IPS-20b (cell line): ENCODE measurements around the gene LRCH1.

Source experiments
- H3K27ac ChIP-seq: one replicate; pipeline ENCODE4 v1.5.1; 2013; ENCODE audit warnings: low read length
- H3K27me3 ChIP-seq: 2 replicates; pipeline ENCODE4 v1.6.1; 2013; ENCODE audit warnings: mild to moderate bottlenecking, low read length, inconsistent platforms; ENCODE audit not compliant: insufficient read depth
- H3K36me3 ChIP-seq: 2 replicates; pipeline ENCODE4 v1.6.1; 2013; ENCODE audit warnings: low read depth, mild to moderate bottlenecking, inconsistent platforms, low read length, moderate library complexity; ENCODE audit not compliant: insufficient read depth
- H3K4me1 ChIP-seq: 2 replicates; pipeline ENCODE4 v1.6.1; 2013; ENCODE audit warnings: mild to moderate bottlenecking, control low read depth, inconsistent platforms, low read length, moderate library complexity; ENCODE audit not compliant: insufficient read depth
- H3K4me3 ChIP-seq: 2 replicates; pipeline ENCODE4 v1.5.1; 2013; ENCODE audit warnings: mild to moderate bottlenecking, low read length, inconsistent platforms
- H3K9ac ChIP-seq: 2 replicates; pipeline ENCODE4 v1.6.1; 2013; ENCODE audit warnings: low read depth, mild to moderate bottlenecking, inconsistent platforms, low read length, moderate library complexity
- H3K9me3 ChIP-seq: 2 replicates; pipeline ENCODE4 v1.6.1; 2013; ENCODE audit warnings: mild to moderate bottlenecking, low read depth, low read length, inconsistent platforms; ENCODE audit not compliant: insufficient read depth

LRCH1 gene

DNA sequence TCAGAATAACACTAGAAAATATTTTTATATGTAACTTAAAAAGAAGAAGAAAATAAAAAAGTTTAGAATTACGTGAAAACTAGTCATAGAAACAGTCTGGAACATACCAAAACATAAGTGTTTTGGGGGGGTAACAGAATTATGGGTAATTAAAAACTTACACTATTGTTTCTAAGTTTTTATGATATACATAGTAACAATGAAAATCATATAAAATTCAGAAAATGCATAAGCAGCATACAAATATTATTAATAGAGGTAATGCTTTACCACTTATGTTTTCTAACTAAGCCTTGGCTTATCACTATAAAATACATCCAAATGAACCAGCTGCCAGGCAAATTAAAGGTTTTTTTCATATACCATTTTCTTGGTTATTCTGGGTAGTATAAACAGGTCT is 229.1 kb downstream of the LRCH1 start:
- H3K36me3 ChIP-seq = peaks cover 92% of the 10 kb centered on the region
- H3K9ac ChIP-seq = no peak overlapping the region
- no peaks in the 10 kb centered on the region for H3K4me1 ChIP-seq
- no peak overlapping the region for H3K27ac ChIP-seq
- H3K27me3 ChIP-seq = no peaks in the 10 kb centered on the region
- H3K9me3 ChIP-seq = no peaks in the 10 kb centered on the region
- H3K4me3 ChIP-seq = no peak overlapping the region

DNA sequence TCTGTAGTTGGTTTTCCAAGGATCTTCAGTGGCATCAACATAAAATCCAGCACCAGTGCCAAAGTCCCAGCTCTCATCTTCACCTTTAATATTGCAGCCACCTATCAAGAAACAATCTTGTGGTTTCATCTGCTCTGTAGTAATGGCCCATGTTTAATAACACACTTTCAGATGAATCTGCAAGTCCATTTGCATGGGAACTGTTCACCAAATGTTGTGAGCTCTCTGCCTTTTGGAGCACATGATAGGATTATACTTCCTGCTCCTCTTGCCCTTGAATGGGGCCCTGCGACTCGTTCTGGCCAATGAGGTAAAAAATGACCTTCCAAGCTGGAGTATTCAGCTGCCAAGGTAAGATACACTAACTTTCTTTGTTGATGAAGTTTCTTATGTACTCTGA is 229.7 kb downstream of the LRCH1 start:
- no peak overlapping the region for H3K9ac ChIP-seq
- no peak overlapping the region for H3K4me3 ChIP-seq
- H3K36me3 ChIP-seq = peaks cover 91% of the 10 kb centered on the region
- no peaks in the 10 kb centered on the region for H3K9me3 ChIP-seq
- H3K27ac ChIP-seq = no peak overlapping the region
- no peaks in the 10 kb centered on the region for H3K27me3 ChIP-seq
- H3K4me1 ChIP-seq = no peaks in the 10 kb centered on the region

DNA sequence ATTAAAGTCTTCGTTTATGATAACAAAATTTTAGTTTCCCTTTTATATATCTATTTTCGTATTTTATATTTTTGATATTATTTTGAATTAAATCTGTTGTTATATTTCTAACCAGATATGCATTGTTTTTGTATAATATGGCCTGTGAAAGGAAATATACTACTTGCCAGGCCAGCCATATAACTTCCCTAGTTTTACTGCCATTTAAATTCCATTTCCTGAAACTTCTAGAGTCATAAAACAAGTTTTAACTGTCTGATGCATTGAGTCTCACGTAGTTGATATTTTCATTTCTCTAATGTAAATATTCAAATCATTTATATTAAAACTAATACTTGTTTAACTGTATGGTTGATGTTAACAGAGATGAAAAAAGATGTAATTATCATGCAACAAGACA is 230.5 kb downstream of the LRCH1 start:
- H3K9me3 ChIP-seq = no peaks in the 10 kb centered on the region
- no peak overlapping the region for H3K4me3 ChIP-seq
- no peaks in the 10 kb centered on the region for H3K27me3 ChIP-seq
- H3K9ac ChIP-seq = no peak overlapping the region
- no peak overlapping the region for H3K27ac ChIP-seq
- no peaks in the 10 kb centered on the region for H3K4me1 ChIP-seq
- peaks cover 91% of the 10 kb centered on the region for H3K36me3 ChIP-seq

DNA sequence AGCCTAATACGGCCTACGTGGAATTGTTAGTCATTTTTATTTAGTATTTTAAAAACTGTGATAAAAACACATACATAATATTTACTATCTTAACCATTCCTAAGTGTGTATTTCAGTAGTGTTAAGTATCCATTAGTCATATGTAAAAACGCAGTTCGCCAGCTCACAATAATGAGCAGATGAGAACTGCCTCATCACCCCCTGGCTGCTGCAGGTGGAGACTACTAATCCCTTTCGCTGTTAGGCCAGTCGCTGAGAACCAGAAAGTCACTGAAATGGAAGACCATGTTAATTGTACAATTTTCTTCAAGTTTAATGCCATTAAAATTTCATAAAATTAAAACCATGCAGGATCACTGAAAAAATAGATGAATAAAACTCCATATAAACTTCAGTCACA is 242.4 kb downstream of the LRCH1 start:
- H3K9me3 ChIP-seq = no peaks in the 10 kb centered on the region
- peaks cover 17% of the 10 kb centered on the region; the same call in 1 of the 2 replicates for H3K4me1 ChIP-seq
- no peaks in the 10 kb centered on the region for H3K27me3 ChIP-seq
- H3K4me3 ChIP-seq = peak overlapping the region; percentile 85; the same call in 1 of the 2 replicates
- H3K27ac ChIP-seq = no peak overlapping the region
- H3K9ac ChIP-seq = no peak overlapping the region
- H3K36me3 ChIP-seq = peaks cover 13% of the 10 kb centered on the region

DNA sequence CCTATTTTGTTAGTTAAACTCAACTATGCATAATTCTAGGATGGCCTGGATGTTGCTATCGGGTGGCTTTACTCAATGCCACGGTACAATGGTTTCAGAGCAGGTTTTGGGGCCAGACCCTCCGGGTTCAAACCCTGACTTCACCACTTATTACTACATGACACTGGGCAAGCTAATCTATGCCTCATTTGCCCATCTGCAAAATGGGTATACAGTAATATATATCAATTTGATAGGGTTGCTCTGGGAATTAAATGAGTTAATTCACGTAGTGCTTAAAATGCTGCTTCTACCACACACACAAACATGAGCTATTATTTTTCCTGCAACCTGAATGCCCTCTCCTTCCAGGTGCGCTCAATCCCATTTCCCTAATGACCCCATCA is 243.2 kb downstream of the LRCH1 start:
- Histone ChIP-seq H3K36me3 (peaks cover 5% of the 10 kb centered on the region; the same call in 1 of the 2 replicates), H3K9ac (peak overlapping the region; percentile 92), H3K4me3 (peak overlapping the region; percentile 85), H3K4me1 (peaks cover 17% of the 10 kb centered on the region; the same call in 1 of the 2 replicates), H3K9me3 (no peaks in the 10 kb centered on the region), H3K27me3 (no peaks in the 10 kb centered on the region), H3K27ac (no peak overlapping the region)

DNA sequence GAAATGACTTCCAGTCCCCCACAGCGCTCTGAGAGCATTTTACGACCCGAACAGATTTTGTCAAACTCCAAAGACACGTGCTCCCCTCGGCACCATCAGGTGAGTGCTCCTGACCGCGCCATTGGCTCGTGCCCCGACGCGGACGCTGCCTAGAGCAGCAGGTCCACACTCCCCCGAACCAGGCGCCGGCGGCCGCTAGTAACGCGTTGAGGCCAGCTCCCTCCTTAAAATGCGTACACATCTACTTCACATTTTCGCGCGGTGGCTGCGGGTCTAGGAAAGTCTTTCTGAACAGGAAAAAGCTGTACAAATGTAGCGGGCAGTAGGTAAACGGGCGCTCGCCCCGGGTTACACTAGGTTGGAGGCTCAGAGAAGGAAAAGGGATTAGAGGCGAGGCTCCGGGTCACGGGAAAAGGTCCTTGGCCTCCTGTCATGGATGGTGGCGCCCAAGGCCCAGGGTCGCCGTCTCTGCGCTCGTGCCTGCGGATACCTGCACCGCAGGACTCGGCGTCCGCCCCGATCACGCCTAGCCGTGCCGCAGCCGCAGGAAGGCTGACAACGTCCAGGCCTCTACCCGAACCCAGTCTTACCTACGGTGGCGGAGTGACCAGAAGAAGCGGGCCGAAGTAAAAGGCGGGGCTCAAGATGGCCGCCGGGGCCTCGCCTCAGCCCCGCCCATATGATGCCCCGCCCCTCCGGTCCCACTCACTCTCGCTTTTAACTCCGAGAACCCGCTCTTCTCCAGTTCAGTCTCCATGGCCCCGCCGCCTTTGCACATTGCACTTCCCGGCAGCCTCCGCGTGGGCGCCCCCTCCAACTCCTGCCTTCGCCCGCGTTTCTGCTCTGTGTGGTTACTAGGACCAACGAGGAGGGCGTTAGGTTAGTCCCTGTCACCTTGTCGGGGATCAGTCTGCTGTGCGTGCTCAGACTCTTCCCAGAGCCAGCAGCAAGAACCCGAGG is 243.8 kb downstream of the LRCH1 start, which contains the start of gene ESD:
Gene ESD, minus strand, starts transcription at position 647 of the 960 bp plus-strand sequence. CDS start 5,748 bp downstream, outside the sequence.
- Histone ChIP-seq H3K27me3 (no peaks in the 10 kb centered on the region), H3K27ac (peak within 1 kb of the TSS; percentile 88), H3K9me3 (no peaks in the 10 kb centered on the region), H3K36me3 (no peaks in the 10 kb centered on the region), H3K4me3 (peak within 1 kb of the TSS; percentile 85), H3K9ac (peak within 1 kb of the TSS; percentile 92), H3K4me1 (peaks cover 17% of the 10 kb centered on the region; the same call in 1 of the 2 replicates)

DNA sequence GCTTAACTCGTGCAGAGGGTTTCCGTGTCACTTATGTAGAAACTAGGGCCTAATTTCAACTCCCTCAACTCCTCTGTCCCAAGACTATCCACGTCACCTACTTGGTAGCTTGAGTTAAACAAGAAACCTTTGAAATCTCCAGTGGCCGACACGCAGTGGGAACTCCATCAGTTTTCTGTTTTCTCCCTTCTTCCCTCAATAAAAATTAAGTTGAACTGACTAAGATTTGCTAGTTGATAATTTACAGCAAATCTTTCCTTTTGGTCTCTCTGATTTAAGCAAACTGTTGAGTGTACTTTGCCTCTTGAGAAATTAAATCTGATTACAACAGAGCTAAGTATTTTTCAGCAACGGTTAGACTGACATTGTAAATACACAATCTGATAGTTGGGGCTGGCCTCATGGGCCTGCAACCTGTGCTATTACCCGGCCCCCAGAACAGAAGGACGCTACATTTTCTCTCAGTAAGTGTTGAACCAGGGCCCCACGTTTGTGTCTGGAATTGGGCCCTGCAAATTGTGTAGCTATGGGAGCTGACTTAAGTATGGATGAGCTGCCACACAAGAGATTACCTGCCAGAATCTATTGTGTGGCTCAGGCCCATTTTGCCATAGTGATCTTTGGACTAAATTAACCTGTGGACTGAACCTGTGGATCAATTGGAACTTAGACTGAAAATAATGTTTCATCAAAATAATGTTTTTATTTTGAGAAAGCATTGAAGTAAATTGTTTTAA is 244.7 kb downstream of the LRCH1 start:
- no peak overlapping the region for H3K27ac ChIP-seq

DNA sequence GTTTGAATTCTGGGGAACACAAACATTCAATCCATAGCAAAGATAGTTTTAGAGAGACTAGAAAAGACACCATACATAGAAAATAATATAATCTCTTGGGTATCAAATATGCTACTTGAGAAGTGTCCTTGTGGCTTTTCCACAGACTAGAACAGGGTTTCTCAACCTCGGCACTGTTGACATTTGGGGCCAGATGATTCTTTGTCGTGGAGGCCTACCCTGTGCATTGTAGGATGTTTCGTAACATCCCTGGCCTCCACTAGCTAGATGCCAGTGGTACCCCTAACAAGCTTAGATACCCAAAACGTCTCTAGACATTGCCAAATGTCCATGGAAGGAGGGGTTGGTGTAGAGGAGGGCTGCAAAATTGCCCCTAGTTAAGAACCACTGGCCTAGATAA is 246.2 kb downstream of the LRCH1 start:
- Histone ChIP-seq H3K36me3 (no peaks in the 10 kb centered on the region), H3K4me1 (peaks cover 17% of the 10 kb centered on the region; the same call in 1 of the 2 replicates), H3K9ac (no peak overlapping the region), H3K9me3 (no peaks in the 10 kb centered on the region), H3K27me3 (no peaks in the 10 kb centered on the region), H3K4me3 (no peak overlapping the region), H3K27ac (no peak overlapping the region)

More for the DNA sequence above, 244.7 kb downstream of the LRCH1 start:
- H3K27me3 ChIP-seq = no peaks in the 10 kb centered on the region
- H3K9me3 ChIP-seq = no peaks in the 10 kb centered on the region
- peak overlapping the region; percentile 85 for H3K4me3 ChIP-seq
- H3K9ac ChIP-seq = peak overlapping the region; percentile 92
- H3K36me3 ChIP-seq = no peaks in the 10 kb centered on the region
- H3K4me1 ChIP-seq = peaks cover 17% of the 10 kb centered on the region; the same call in 1 of the 2 replicates

DNA sequence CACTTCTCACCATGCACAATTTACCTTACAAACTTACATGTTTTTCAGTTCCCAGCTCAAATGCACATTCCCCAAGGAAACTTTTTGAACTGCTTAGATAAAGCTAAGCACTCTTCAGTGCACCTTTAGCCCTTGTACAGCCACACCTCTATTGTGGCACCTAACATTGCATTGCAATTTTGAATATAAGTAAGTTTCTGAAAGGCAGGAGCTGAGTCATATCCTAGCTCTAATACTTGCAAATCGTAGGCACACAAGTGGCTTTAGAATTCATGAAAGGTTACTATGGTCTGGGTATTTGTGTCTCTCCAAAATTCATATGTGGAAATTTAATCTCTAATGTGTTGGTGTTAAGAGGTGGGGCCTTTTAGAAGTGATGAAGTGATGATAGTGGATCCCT is 248.9 kb downstream of the LRCH1 start:
- Histone ChIP-seq H3K4me1 (peaks cover 7% of the 10 kb centered on the region; the same call in 1 of the 2 replicates), H3K9me3 (no peaks in the 10 kb centered on the region), H3K9ac (no peak overlapping the region), H3K36me3 (no peaks in the 10 kb centered on the region), H3K4me3 (no peak overlapping the region), H3K27ac (no peak overlapping the region), H3K27me3 (no peaks in the 10 kb centered on the region)
